Measurements from ENCODE around the gene CIART.
"Not testable (repeated sequence)": the region's sequence is repeated elsewhere in the genome, so short reads cannot be mapped to it uniquely, and the experiment has no call there.

The CIART gene

GRCh38 chr1:150281758-150282557 lies at the start of gene CIART:
CIART (plus strand) TSS chr1:150282554; CDS start chr1:150283268, 714 bp downstream.
- Histone ChIP-seq H3K4me1 (ENCODE audit: control insufficient read depth, insufficient read depth, low read length) (peaks cover 23% of the 10 kb centered on the region), H3K9me3 (ENCODE audit: control insufficient read depth, low read length) (no peaks in the 10 kb centered on the region), H3K9ac (ENCODE audit: low read length) (peak within 1 kb of the TSS; percentile 80), H3K36me3 (ENCODE audit: control insufficient read depth, insufficient read depth, low read length, severe bottlenecking) (peaks cover 6% of the 10 kb centered on the region), H3K27me3 (replicated peaks; ENCODE audit: control insufficient read depth, insufficient read depth, low read length) (no peaks in the 10 kb centered on the region), H3K4me3 (ENCODE audit: low read length) (peak within 1 kb of the TSS; percentile 88)
- DNase-seq (ENCODE audit: low read depth): peak; percentile 98

GRCh38 chr1:150232921-150233320 lies 49.4 kb upstream of the CIART start:
- not testable (repeated sequence) for DNase-seq (ENCODE audit: low read depth); H3K9me3 ChIP-seq (ENCODE audit: control insufficient read depth, low read length); H3K36me3 ChIP-seq (ENCODE audit: control insufficient read depth, insufficient read depth, low read length, severe bottlenecking); H3K27me3 ChIP-seq (replicated peaks; ENCODE audit: control insufficient read depth, insufficient read depth, low read length); H3K4me3 ChIP-seq (ENCODE audit: low read length)
- H3K9ac ChIP-seq (ENCODE audit: low read length): peak overlapping the region; percentile 96
- peaks cover 17% of the 10 kb centered on the region for H3K4me1 ChIP-seq (ENCODE audit: control insufficient read depth, insufficient read depth, low read length)

GRCh38 chr1:150233359-150234308 lies 48.7 kb upstream of the CIART start:
- peak overlapping the region; percentile 96 for H3K9ac ChIP-seq (ENCODE audit: low read length)
- no peaks in the 10 kb centered on the region for H3K27me3 ChIP-seq (replicated peaks; ENCODE audit: control insufficient read depth, insufficient read depth, low read length)
- H3K4me1 ChIP-seq (ENCODE audit: control insufficient read depth, insufficient read depth, low read length): peaks cover 17% of the 10 kb centered on the region
- peaks cover 4% of the 10 kb centered on the region for H3K36me3 ChIP-seq (ENCODE audit: control insufficient read depth, insufficient read depth, low read length, severe bottlenecking)
- peak; percentile 67 for DNase-seq (ENCODE audit: low read depth)
- peak overlapping the region; percentile 97 for H3K4me3 ChIP-seq (ENCODE audit: low read length)
- H3K9me3 ChIP-seq (ENCODE audit: control insufficient read depth, low read length): no peaks in the 10 kb centered on the region

- H3K36me3 ChIP-seq (ENCODE audit: control insufficient read depth, insufficient read depth, low read length, severe bottlenecking): no peaks in the 10 kb centered on the region
- no peaks in the 10 kb centered on the region for H3K9me3 ChIP-seq (ENCODE audit: control insufficient read depth, low read length)
- peaks cover 17% of the 10 kb centered on the region for H3K4me1 ChIP-seq (ENCODE audit: control insufficient read depth, insufficient read depth, low read length)
- H3K4me3 ChIP-seq (ENCODE audit: low read length): peak overlapping the region; percentile 97
- no peak for DNase-seq (ENCODE audit: low read depth)
- H3K27me3 ChIP-seq (replicated peaks; ENCODE audit: control insufficient read depth, insufficient read depth, low read length): no peaks in the 10 kb centered on the region
- peak overlapping the region; percentile 96 for H3K9ac ChIP-seq (ENCODE audit: low read length)
These were observed 48.1 kb upstream of the CIART start for GRCh38 chr1:150234309-150234565.

GRCh38 chr1:150234566-150235293 lies 47.6 kb upstream of the CIART start:
- H3K36me3 ChIP-seq (ENCODE audit: control insufficient read depth, insufficient read depth, low read length, severe bottlenecking): no peaks in the 10 kb centered on the region
- peak overlapping the region; percentile 97 for H3K4me3 ChIP-seq (ENCODE audit: low read length)
- no peaks in the 10 kb centered on the region for H3K27me3 ChIP-seq (replicated peaks; ENCODE audit: control insufficient read depth, insufficient read depth, low read length)
- peaks cover 17% of the 10 kb centered on the region for H3K4me1 ChIP-seq (ENCODE audit: control insufficient read depth, insufficient read depth, low read length)
- peak overlapping the region; percentile 96 for H3K9ac ChIP-seq (ENCODE audit: low read length)
- DNase-seq (ENCODE audit: low read depth): peak; percentile 87
- no peaks in the 10 kb centered on the region for H3K9me3 ChIP-seq (ENCODE audit: control insufficient read depth, low read length)

- Histone ChIP-seq H3K36me3 (ENCODE audit: control insufficient read depth, insufficient read depth, low read length, severe bottlenecking) (no peaks in the 10 kb centered on the region), H3K4me1 (ENCODE audit: control insufficient read depth, insufficient read depth, low read length) (peaks cover 17% of the 10 kb centered on the region), H3K9me3 (ENCODE audit: control insufficient read depth, low read length) (no peaks in the 10 kb centered on the region), H3K4me3 (ENCODE audit: low read length) (peak overlapping the region; percentile 97), H3K9ac (ENCODE audit: low read length) (peak overlapping the region; percentile 96), H3K27me3 (replicated peaks; ENCODE audit: control insufficient read depth, insufficient read depth, low read length) (no peaks in the 10 kb centered on the region)
- DNase-seq (ENCODE audit: low read depth): peak; percentile 62
These were observed 47.0 kb upstream of the CIART start for GRCh38 chr1:150235294-150235851.

GRCh38 chr1:150235852-150236613 lies 46.3 kb upstream of the CIART start, which contains the start of gene ANP32E:
ANP32E (minus strand) TSS chr1:150236112; CDS start chr1:150235786, 326 bp downstream.
- H3K36me3 ChIP-seq (ENCODE audit: control insufficient read depth, insufficient read depth, low read length, severe bottlenecking): no peaks in the 10 kb centered on the region
- H3K9ac ChIP-seq (ENCODE audit: low read length): peak within 1 kb of the TSS; percentile 96
- peaks cover 17% of the 10 kb centered on the region for H3K4me1 ChIP-seq (ENCODE audit: control insufficient read depth, insufficient read depth, low read length)
- H3K27me3 ChIP-seq (replicated peaks; ENCODE audit: control insufficient read depth, insufficient read depth, low read length): no peaks in the 10 kb centered on the region
- peak; percentile 99 for DNase-seq (ENCODE audit: low read depth)
- H3K4me3 ChIP-seq (ENCODE audit: low read length): peak within 1 kb of the TSS; percentile 97
- H3K9me3 ChIP-seq (ENCODE audit: control insufficient read depth, low read length): no peaks in the 10 kb centered on the region

- DNase-seq (ENCODE audit: low read depth): no peak
- peak overlapping the region; percentile 96 for H3K9ac ChIP-seq (ENCODE audit: low read length)
These were observed 45.7 kb upstream of the CIART start for GRCh38 chr1:150236614-150237100.

GRCh38 chr1:150237176-150237575 lies 45.2 kb upstream of the CIART start:
- not testable (repeated sequence) for DNase-seq (ENCODE audit: low read depth); H3K36me3 ChIP-seq (ENCODE audit: control insufficient read depth, insufficient read depth, low read length, severe bottlenecking); H3K9me3 ChIP-seq (ENCODE audit: control insufficient read depth, low read length); H3K9ac ChIP-seq (ENCODE audit: low read length); H3K27me3 ChIP-seq (replicated peaks; ENCODE audit: control insufficient read depth, insufficient read depth, low read length); H3K4me3 ChIP-seq (ENCODE audit: low read length)
- H3K4me1 ChIP-seq (ENCODE audit: control insufficient read depth, insufficient read depth, low read length): peaks cover 17% of the 10 kb centered on the region

More at GRCh38 chr1:150236614-150237100, 45.7 kb upstream of the CIART start:
- Histone ChIP-seq H3K27me3 (replicated peaks; ENCODE audit: control insufficient read depth, insufficient read depth, low read length) (no peaks in the 10 kb centered on the region), H3K4me1 (ENCODE audit: control insufficient read depth, insufficient read depth, low read length) (peaks cover 17% of the 10 kb centered on the region), H3K9me3 (ENCODE audit: control insufficient read depth, low read length) (no peaks in the 10 kb centered on the region), H3K4me3 (ENCODE audit: low read length) (peak overlapping the region; percentile 97), H3K36me3 (ENCODE audit: control insufficient read depth, insufficient read depth, low read length, severe bottlenecking) (no peaks in the 10 kb centered on the region)

- H3K4me1 ChIP-seq (ENCODE audit: control insufficient read depth, insufficient read depth, low read length): peaks cover 16% of the 10 kb centered on the region
- DNase-seq (ENCODE audit: low read depth): no peak
These were observed 44.6 kb upstream of the CIART start for GRCh38 chr1:150237746-150238145.

More at GRCh38 chr1:150237746-150238145, 44.6 kb upstream of the CIART start:
- Histone ChIP-seq H3K27me3 (replicated peaks; ENCODE audit: control insufficient read depth, insufficient read depth, low read length) (no peaks in the 10 kb centered on the region), H3K4me3 (ENCODE audit: low read length) (no peak overlapping the region), H3K9ac (ENCODE audit: low read length) (no peak overlapping the region), H3K36me3 (ENCODE audit: control insufficient read depth, insufficient read depth, low read length, severe bottlenecking) (no peaks in the 10 kb centered on the region), H3K9me3 (ENCODE audit: control insufficient read depth, low read length) (no peaks in the 10 kb centered on the region)
